Measurements from ENCODE around the gene TOR3A.

The TOR3A gene

GRCh38 chr1:179087665-179088064, 5.8 kb downstream of the TOR3A start:
- peaks cover 14% of the 10 kb centered on the region; the same call in 1 of the 2 replicates for H4K20me1 ChIP-seq (ENCODE audit: control insufficient read depth, insufficient read depth, low read depth, low read length)
- no peaks in the 10 kb centered on the region for H3K9me2 ChIP-seq (replicated peaks; ENCODE audit: control insufficient read depth, low read length)
- H3K27ac ChIP-seq (ENCODE audit: low read depth, low read length), result peak overlapping the region; percentile 64
- H3K36me3 ChIP-seq (ENCODE audit: control insufficient read depth, low read length), result peaks cover 87% of the 10 kb centered on the region
- no peaks in the 10 kb centered on the region for H3K9me3 ChIP-seq (ENCODE audit: control insufficient read depth, insufficient read depth, low read length)
- peaks cover 4% of the 10 kb centered on the region for H3F3A ChIP-seq (ENCODE audit: control insufficient read depth, insufficient read depth)
- peak overlapping the region; percentile 22 for H3K4me3 ChIP-seq (ENCODE audit: low read length)
- no peaks in the 10 kb centered on the region for H3K27me3 ChIP-seq (ENCODE audit: control insufficient read depth, low read length)
- peak overlapping the region; percentile 53 for H3K4me2 ChIP-seq (ENCODE audit: low read length)
- H3K4me1 ChIP-seq (ENCODE audit: control insufficient read depth, low read length), result peaks cover 61% of the 10 kb centered on the region
- TF ChIP-seq EZH2phosphoT487 (IDR thresholded peaks at IDR 0.05; ENCODE audit: borderline replicate concordance, low read length) (no peak), CTCF (IDR thresholded peaks at IDR 0.05; ENCODE audit: low read depth, low read length, poor library complexity, severe bottlenecking) (no peak)
- peaks cover 87% of the 10 kb centered on the region for H3K79me2 ChIP-seq (ENCODE audit: control insufficient read depth, low read length)

- no peaks in the 10 kb centered on the region for H3K27me3 ChIP-seq (ENCODE audit: control insufficient read depth, low read length)
- TF ChIP-seq EZH2phosphoT487 (IDR thresholded peaks at IDR 0.05; ENCODE audit: borderline replicate concordance, low read length), result no peak
- TF ChIP-seq CTCF (IDR thresholded peaks at IDR 0.05; ENCODE audit: low read depth, low read length, poor library complexity, severe bottlenecking), result no peak
- peaks cover 18% of the 10 kb centered on the region; the same call in 1 of the 2 replicates for H4K20me1 ChIP-seq (ENCODE audit: control insufficient read depth, insufficient read depth, low read depth, low read length)
- H3K4me1 ChIP-seq (ENCODE audit: control insufficient read depth, low read length), result peaks cover 46% of the 10 kb centered on the region
- peaks cover 4% of the 10 kb centered on the region; the same call in 1 of the 2 replicates for H3F3A ChIP-seq (ENCODE audit: control insufficient read depth, insufficient read depth)
- no peak overlapping the region for H3K27ac ChIP-seq (ENCODE audit: low read depth, low read length)
- peaks cover 64% of the 10 kb centered on the region for H3K79me2 ChIP-seq (ENCODE audit: control insufficient read depth, low read length)
- H3K36me3 ChIP-seq (ENCODE audit: control insufficient read depth, low read length), result peaks cover 93% of the 10 kb centered on the region
- no peaks in the 10 kb centered on the region for H3K9me2 ChIP-seq (replicated peaks; ENCODE audit: control insufficient read depth, low read length)
- no peak overlapping the region for H3K4me3 ChIP-seq (ENCODE audit: low read length)
- H3K4me2 ChIP-seq (ENCODE audit: low read length), result no peak overlapping the region; the same call in 1 of the 2 replicates
- H3K9me3 ChIP-seq (ENCODE audit: control insufficient read depth, insufficient read depth, low read length), result no peaks in the 10 kb centered on the region
Observed at GRCh38 chr1:179089827-179090482, 8.1 kb downstream of the TOR3A start.

GRCh38 chr1:179090522-179090921, 8.7 kb downstream of the TOR3A start:
- H3K79me2 ChIP-seq (ENCODE audit: control insufficient read depth, low read length), result peaks cover 58% of the 10 kb centered on the region
- no peaks in the 10 kb centered on the region for H3K9me2 ChIP-seq (replicated peaks; ENCODE audit: control insufficient read depth, low read length)
- H3K4me2 ChIP-seq (ENCODE audit: low read length), result no peak overlapping the region
- peaks cover 5% of the 10 kb centered on the region for H3F3A ChIP-seq (ENCODE audit: control insufficient read depth, insufficient read depth)
- H4K20me1 ChIP-seq (ENCODE audit: control insufficient read depth, insufficient read depth, low read depth, low read length), result peaks cover 18% of the 10 kb centered on the region; the same call in 1 of the 2 replicates
- H3K4me1 ChIP-seq (ENCODE audit: control insufficient read depth, low read length), result peaks cover 40% of the 10 kb centered on the region
- no peak for TF ChIP-seq EZH2phosphoT487 (IDR thresholded peaks at IDR 0.05; ENCODE audit: borderline replicate concordance, low read length)
- TF ChIP-seq CTCF (IDR thresholded peaks at IDR 0.05; ENCODE audit: low read depth, low read length, poor library complexity, severe bottlenecking), result no peak
- H3K9me3 ChIP-seq (ENCODE audit: control insufficient read depth, insufficient read depth, low read length), result no peaks in the 10 kb centered on the region
- no peak overlapping the region for H3K4me3 ChIP-seq (ENCODE audit: low read length)
- H3K36me3 ChIP-seq (ENCODE audit: control insufficient read depth, low read length), result peaks cover 93% of the 10 kb centered on the region
- no peaks in the 10 kb centered on the region for H3K27me3 ChIP-seq (ENCODE audit: control insufficient read depth, low read length)
- H3K27ac ChIP-seq (ENCODE audit: low read depth, low read length), result no peak overlapping the region

All from DOHH2 (cell line).